HEK293T (cell line): Measurements from ENCODE around the gene MYO7B.

Source experiments
- ARNT ChIP-seq: fragments of 450-650 bp; IDR thresholded peaks from 2 replicates; pipeline ENCODE4 v1.6.1; 2017; ENCODE audit warnings: mild to moderate bottlenecking
- BHLHE40 ChIP-seq: fragments of 450-650 bp; IDR thresholded peaks from 2 replicates; pipeline ENCODE4 v1.6.1; 2016; ENCODE audit warnings: mild to moderate bottlenecking, moderate library complexity, borderline replicate concordance
- CTBP1 ChIP-seq: fragments of 450-650 bp; IDR thresholded peaks from 2 replicates; pipeline ENCODE4 v1.6.1; 2016; ENCODE audit warnings: borderline replicate concordance
- ELF4 ChIP-seq: fragments of 450-650 bp; IDR thresholded peaks from 2 replicates; pipeline ENCODE4 v1.6.1; 2017; ENCODE audit warnings: antibody characterized with exemption
- FOXA1 ChIP-seq: fragments of 450-650 bp; IDR thresholded peaks from 2 replicates; pipeline ENCODE4 v1.6.1; 2016; ENCODE audit warnings: mild to moderate bottlenecking
- FOXM1 ChIP-seq: fragments of 450-650 bp; IDR thresholded peaks from 2 replicates; pipeline ENCODE4 v1.6.1; 2017; ENCODE audit warnings: mild to moderate bottlenecking, borderline replicate concordance
- HDGF ChIP-seq: fragments of 450-650 bp; IDR thresholded peaks from 2 replicates; pipeline ENCODE4 v1.6.1; 2017; ENCODE audit warnings: antibody characterized with exemption, borderline replicate concordance
- L3MBTL2 ChIP-seq: fragments of 450-650 bp; conservative IDR thresholded peaks from 2 replicates; pipeline ENCODE4 v1.6.1; 2016; ENCODE audit warnings: mild to moderate bottlenecking
- LEF1 ChIP-seq: fragments of 450-650 bp; IDR thresholded peaks from 2 replicates; pipeline ENCODE4 v1.6.1; 2017; ENCODE audit warnings: mild to moderate bottlenecking, borderline replicate concordance
- NFRKB ChIP-seq: fragments of 450-650 bp; IDR thresholded peaks from 2 replicates; pipeline ENCODE4 v1.6.1; 2016; ENCODE audit warnings: mild to moderate bottlenecking, moderate library complexity
- PKNOX1 ChIP-seq: fragments of 450-650 bp; IDR thresholded peaks from 2 replicates; pipeline ENCODE4 v1.6.1; 2016
- SP1 ChIP-seq: fragments of 450-650 bp; IDR thresholded peaks from 2 replicates; pipeline ENCODE4 v1.6.1; 2017
- SUZ12 ChIP-seq: fragments of 450-650 bp; IDR thresholded peaks from 2 replicates; pipeline ENCODE4 v1.6.1; 2016; ENCODE audit warnings: mild to moderate bottlenecking
- TARDBP ChIP-seq: fragments of 450-650 bp; IDR thresholded peaks from 2 replicates; pipeline ENCODE4 v1.6.1; 2016

GRCh38 chr2:127670957-127671290 lies 135.4 kb downstream of the MYO7B start:
- TF ChIP-seq BHLHE40, result no peak
- no peak for TF ChIP-seq SUZ12
- TF ChIP-seq LEF1, result no peak
- TF ChIP-seq L3MBTL2, result no peak
- no peak for TF ChIP-seq FOXM1
- no peak for TF ChIP-seq SP1
- TF ChIP-seq PKNOX1, result no peak
- TF ChIP-seq ELF4, result no peak
- no peak for TF ChIP-seq NFRKB
- TF ChIP-seq HDGF, result no peak
- TF ChIP-seq TARDBP, result no peak
- TF ChIP-seq ARNT, result no peak
- TF ChIP-seq FOXA1, result no peak
- TF ChIP-seq CTBP1, result no peak
